Vagina (tissue), 2 donors: ENCODE measurements around the gene C16orf74.

ENCODE experiments used
- POLR2A ChIP-seq, 2 donors: fragments of 450-650 bp; IDR thresholded peaks; one replicate each; pipeline ENCODE4 v1.6.1; 2017; ENCODE audit warnings: antibody characterized with exemption in 2 of 2, mild to moderate bottlenecking in 2 of 2, moderate library complexity in 2 of 2
- TF ChIP-seq, protein P1 (sequence below), 3 experiments: fragments of 450-650 bp in 2 of 3; fragments of 200-600 bp in 1 of 3; sonication (generic) in 1 of 3; IDR thresholded peaks; one replicate each; pipeline ENCODE4 v1.5.1; 2017 to 2019; ENCODE audit warnings: antibody characterized with exemption in 3 of 3, mild to moderate bottlenecking in 2 of 3, moderate library complexity in 2 of 3

DNA sequence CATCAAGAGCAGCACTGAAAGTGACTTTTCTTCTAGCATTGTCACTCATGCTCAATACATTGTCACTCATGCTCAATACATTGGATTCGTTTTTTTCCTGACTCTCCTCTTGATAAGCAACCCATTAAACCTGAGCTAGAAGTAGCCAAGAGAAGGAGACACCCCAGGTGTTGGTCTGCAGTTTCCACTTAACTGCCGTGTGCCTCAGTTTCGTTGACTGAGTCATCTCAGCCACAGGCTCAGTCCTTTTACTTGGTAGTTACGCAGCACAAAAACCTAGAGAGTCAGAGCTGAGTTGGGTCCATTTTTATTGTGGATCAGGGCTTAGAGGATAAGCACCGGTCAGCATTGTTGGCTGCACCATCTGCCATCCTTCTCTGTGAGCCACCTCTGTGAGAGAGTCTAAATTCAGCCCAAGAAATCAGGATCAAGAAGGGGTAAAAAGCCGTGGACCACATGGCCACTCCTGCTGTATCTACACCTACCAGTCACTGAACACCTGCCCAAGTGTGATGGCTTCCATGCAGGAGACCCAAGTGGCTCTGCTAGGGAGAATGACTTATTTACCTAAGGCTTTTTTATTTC lies 73.4 kb downstream of the C16orf74 start:
- TF ChIP-seq, protein P1, sequence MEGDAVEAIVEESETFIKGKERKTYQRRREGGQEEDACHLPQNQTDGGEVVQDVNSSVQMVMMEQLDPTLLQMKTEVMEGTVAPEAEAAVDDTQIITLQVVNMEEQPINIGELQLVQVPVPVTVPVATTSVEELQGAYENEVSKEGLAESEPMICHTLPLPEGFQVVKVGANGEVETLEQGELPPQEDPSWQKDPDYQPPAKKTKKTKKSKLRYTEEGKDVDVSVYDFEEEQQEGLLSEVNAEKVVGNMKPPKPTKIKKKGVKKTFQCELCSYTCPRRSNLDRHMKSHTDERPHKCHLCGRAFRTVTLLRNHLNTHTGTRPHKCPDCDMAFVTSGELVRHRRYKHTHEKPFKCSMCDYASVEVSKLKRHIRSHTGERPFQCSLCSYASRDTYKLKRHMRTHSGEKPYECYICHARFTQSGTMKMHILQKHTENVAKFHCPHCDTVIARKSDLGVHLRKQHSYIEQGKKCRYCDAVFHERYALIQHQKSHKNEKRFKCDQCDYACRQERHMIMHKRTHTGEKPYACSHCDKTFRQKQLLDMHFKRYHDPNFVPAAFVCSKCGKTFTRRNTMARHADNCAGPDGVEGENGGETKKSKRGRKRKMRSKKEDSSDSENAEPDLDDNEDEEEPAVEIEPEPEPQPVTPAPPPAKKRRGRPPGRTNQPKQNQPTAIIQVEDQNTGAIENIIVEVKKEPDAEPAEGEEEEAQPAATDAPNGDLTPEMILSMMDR (IDR thresholded peaks at IDR 0.05), result no peak
- no peak for TF ChIP-seq POLR2A (IDR thresholded peaks at IDR 0.05)
